Subcutaneous adipose tissue (tissue), 4 donors: ENCODE measurements around the gene ACSF3. TPM values are rescaled to one million over a fixed set of nuclear protein-coding genes. Genes with fewer than 3 reads are reported as not detected.

Source experiments
- total RNA-seq, 4 donors: library from RNA; depleted of rRNA; stranded (reverse); fragments of >200 nt; gene quantifications; one replicate each; pipeline ENCODE4 v1.1.0, GENCODE V29; 2016
- TF ChIP-seq, protein P1 (sequence below): fragments of 450-650 bp; IDR thresholded peaks from one replicate; pipeline ENCODE4 v1.5.1; 2016; ENCODE audit warnings: low read depth, mild to moderate bottlenecking, control low read depth, antibody characterized with exemption, moderate library complexity

ACSF3 gene
- total RNA-seq, 4 donors from 2014 or later: 17.4 to 40.1 (median 22.5) TPM

- TF ChIP-seq, protein P1, sequence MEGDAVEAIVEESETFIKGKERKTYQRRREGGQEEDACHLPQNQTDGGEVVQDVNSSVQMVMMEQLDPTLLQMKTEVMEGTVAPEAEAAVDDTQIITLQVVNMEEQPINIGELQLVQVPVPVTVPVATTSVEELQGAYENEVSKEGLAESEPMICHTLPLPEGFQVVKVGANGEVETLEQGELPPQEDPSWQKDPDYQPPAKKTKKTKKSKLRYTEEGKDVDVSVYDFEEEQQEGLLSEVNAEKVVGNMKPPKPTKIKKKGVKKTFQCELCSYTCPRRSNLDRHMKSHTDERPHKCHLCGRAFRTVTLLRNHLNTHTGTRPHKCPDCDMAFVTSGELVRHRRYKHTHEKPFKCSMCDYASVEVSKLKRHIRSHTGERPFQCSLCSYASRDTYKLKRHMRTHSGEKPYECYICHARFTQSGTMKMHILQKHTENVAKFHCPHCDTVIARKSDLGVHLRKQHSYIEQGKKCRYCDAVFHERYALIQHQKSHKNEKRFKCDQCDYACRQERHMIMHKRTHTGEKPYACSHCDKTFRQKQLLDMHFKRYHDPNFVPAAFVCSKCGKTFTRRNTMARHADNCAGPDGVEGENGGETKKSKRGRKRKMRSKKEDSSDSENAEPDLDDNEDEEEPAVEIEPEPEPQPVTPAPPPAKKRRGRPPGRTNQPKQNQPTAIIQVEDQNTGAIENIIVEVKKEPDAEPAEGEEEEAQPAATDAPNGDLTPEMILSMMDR: no peak
Observed at GRCh38 chr16:89201439-89202377, 108.1 kb downstream of the ACSF3 start.

- TF ChIP-seq, protein P1: no peak
Observed at GRCh38 chr16:89202422-89203215, 109.0 kb downstream of the ACSF3 start.

Other genes starting within 250 kb of the ACSF3 start
- gene GALNS, start 236.9 kb upstream of the ACSF3 start, total RNA-seq: 10 to 100 TPM; 17.2 to 48.6 (median 18.2) TPM
- 10 to 100 TPM; 30.9 to 49.4 (median 35.4) TPM for gene TRAPPC2L, start 236.7 kb upstream of the ACSF3 start, total RNA-seq
- gene PABPN1L, start 227.2 kb upstream of the ACSF3 start, total RNA-seq: not detected
- 1 to 10 TPM in 2 of 4 donors, under 1 TPM in 2; 0.49 to 6.6 (median 1.1) TPM for gene CBFA2T3, start 116.6 kb upstream of the ACSF3 start, total RNA-seq
- gene CDH15, start 77.9 kb downstream of the ACSF3 start, total RNA-seq: not detected
- not detected for gene SLC22A31, start 106.7 kb downstream of the ACSF3 start, total RNA-seq
- 10 to 100 TPM in 2 of 4 donors, 1 to 10 TPM in 2; 7.5 to 23.3 (median 11.9) TPM for gene ZNF778, start 123.9 kb downstream of the ACSF3 start, total RNA-seq